SU-DHL-6 (cell line): ENCODE data around the gene DNAJC11.

ENCODE experiments used
- H2AFZ ChIP-seq: fragments of 200-600 bp; sonication (generic); 2 replicates; pipeline ENCODE4 v1.6.1; 2014; ENCODE audit warnings: low read depth, mild to moderate bottlenecking, moderate library complexity, mixed read lengths, antibody characterized with exemption, low read length; ENCODE audit not compliant: severe bottlenecking
- H3F3A ChIP-seq: fragments of 200-600 bp; shearing (Covaris generic); 2 replicates; pipeline ENCODE4 v1.6.0; 2016; ENCODE audit warnings: antibody characterized with exemption, mild to moderate bottlenecking; ENCODE audit not compliant: insufficient read depth
- H3K27ac ChIP-seq: fragments of 200-600 bp; sonication (generic); 2 replicates; pipeline ENCODE4 v1.5.1; 2016; ENCODE audit warnings: low read depth, mild to moderate bottlenecking, low read length, moderate library complexity, mixed read lengths
- H3K27me3 ChIP-seq: fragments of 200-600 bp; sonication (generic), shearing (Covaris generic); 2 replicates; pipeline ENCODE4 v1.6.0; 2014; ENCODE audit warnings: mild to moderate bottlenecking, low read length
- H3K36me3 ChIP-seq: fragments of 200-600 bp; sonication (generic); 2 replicates; pipeline ENCODE4 v1.6.1; 2014; ENCODE audit warnings: mild to moderate bottlenecking, low read length, mixed read lengths
- H3K4me2 ChIP-seq: fragments of 300-600, 200-600 bp; shearing (Covaris generic), sonication (generic); 2 replicates; pipeline ENCODE4 v1.6.0; 2014; ENCODE audit warnings: low read length, low read depth, mild to moderate bottlenecking; ENCODE audit not compliant: poor library complexity, severe bottlenecking
- H3K4me3 ChIP-seq: fragments of 200-600 bp; sonication (generic); 2 replicates; pipeline ENCODE4 v1.5.1; 2014; ENCODE audit warnings: antibody characterized with exemption, low read length, mild to moderate bottlenecking, mixed read lengths; ENCODE audit not compliant: insufficient read depth, poor library complexity, severe bottlenecking
- H3K79me2 ChIP-seq: fragments of 200-600 bp; sonication (generic); 2 replicates; pipeline ENCODE4 v1.6.1; 2014; ENCODE audit warnings: mild to moderate bottlenecking, low read length, moderate library complexity; ENCODE audit not compliant: insufficient read depth
- H3K9ac ChIP-seq: fragments of 200-600 bp; sonication (generic); 2 replicates; pipeline ENCODE4 v1.7.0; 2014; ENCODE audit warnings: mild to moderate bottlenecking, low read length
- H3K9me2 ChIP-seq: fragments of 200-600 bp; sonication (generic); replicated peaks from 2 replicates; pipeline ENCODE4 v1.6.1; 2014; ENCODE audit warnings: low read length; ENCODE audit not compliant: insufficient read depth
- H3K9me3 ChIP-seq: fragments of 200-600 bp; sonication (generic); 2 replicates; pipeline ENCODE4 v1.6.1; 2014; ENCODE audit warnings: low read length, mixed read lengths; ENCODE audit not compliant: insufficient read depth
- H4K20me1 ChIP-seq: fragments of 200-600 bp; sonication (generic); 2 replicates; pipeline ENCODE4 v1.6.1; 2014; ENCODE audit warnings: low read depth, mild to moderate bottlenecking, antibody characterized with exemption, low read length, moderate library complexity, mixed read lengths
- EZH2phosphoT487 ChIP-seq: fragments of 200-600 bp; sonication (generic), shearing (Covaris generic); conservative IDR thresholded peaks from 2 replicates; pipeline ENCODE4 v1.6.1; 2018; ENCODE audit warnings: mild to moderate bottlenecking, antibody characterized with exemption, low read length, moderate library complexity, mixed read lengths
- TF ChIP-seq, protein P1 (sequence below): fragments of 200-600 bp; sonication (generic); IDR thresholded peaks from one replicate; pipeline ENCODE4 v1.5.1; 2017; ENCODE audit warnings: antibody characterized with exemption, mild to moderate bottlenecking, low read length, moderate library complexity; ENCODE audit not compliant: insufficient read depth, poor library complexity, severe bottlenecking

The DNAJC11 gene

DNA sequence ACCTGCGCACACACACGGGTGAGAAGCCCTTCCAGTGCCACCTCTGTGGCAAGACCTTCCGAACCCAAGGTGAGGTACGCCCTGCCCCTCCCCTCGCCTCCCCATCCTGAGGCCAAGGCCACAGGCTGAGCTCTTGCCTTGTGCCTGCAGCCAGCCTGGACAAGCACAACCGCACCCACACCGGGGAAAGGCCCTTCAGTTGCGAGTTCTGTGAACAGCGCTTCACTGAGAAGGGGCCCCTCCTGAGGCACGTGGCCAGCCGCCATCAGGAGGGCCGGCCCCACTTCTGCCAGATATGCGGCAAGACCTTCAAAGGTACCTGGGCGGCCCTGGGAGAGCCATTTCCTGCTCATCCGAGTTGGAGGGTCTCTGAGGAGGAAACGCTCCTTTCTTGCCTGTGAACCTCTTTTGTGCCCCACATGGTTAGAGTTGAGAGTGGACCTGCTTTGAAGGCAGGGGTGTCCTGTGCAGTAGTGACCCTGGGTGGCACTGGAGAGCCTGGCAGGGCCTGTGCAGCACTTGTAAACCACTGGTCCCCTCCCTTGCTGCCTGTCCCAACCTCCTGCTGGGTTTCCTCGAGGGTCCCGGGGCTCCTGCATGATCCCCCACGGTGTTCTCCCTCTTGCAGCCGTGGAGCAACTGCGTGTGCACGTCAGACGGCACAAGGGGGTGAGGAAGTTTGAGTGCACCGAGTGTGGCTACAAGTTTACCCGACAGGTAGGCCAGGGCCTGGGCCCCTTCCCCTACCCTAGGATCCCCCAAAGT lies 113.3 kb downstream of the DNAJC11 start:
- no peaks in the 10 kb centered on the region for H3K36me3 ChIP-seq
- H3K9ac ChIP-seq: no peak overlapping the region
- no peaks in the 10 kb centered on the region for H3K9me2 ChIP-seq
- no peak overlapping the region for H3K27ac ChIP-seq
- H3K4me3 ChIP-seq: no peak overlapping the region
- H3K27me3 ChIP-seq: no peaks in the 10 kb centered on the region
- H3K4me2 ChIP-seq: no peak overlapping the region
- H2AFZ ChIP-seq: no peak overlapping the region
- no peaks in the 10 kb centered on the region for H3F3A ChIP-seq
- no peak for TF ChIP-seq EZH2phosphoT487
- TF ChIP-seq, protein P1, sequence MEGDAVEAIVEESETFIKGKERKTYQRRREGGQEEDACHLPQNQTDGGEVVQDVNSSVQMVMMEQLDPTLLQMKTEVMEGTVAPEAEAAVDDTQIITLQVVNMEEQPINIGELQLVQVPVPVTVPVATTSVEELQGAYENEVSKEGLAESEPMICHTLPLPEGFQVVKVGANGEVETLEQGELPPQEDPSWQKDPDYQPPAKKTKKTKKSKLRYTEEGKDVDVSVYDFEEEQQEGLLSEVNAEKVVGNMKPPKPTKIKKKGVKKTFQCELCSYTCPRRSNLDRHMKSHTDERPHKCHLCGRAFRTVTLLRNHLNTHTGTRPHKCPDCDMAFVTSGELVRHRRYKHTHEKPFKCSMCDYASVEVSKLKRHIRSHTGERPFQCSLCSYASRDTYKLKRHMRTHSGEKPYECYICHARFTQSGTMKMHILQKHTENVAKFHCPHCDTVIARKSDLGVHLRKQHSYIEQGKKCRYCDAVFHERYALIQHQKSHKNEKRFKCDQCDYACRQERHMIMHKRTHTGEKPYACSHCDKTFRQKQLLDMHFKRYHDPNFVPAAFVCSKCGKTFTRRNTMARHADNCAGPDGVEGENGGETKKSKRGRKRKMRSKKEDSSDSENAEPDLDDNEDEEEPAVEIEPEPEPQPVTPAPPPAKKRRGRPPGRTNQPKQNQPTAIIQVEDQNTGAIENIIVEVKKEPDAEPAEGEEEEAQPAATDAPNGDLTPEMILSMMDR: no peak
- no peaks in the 10 kb centered on the region for H3K79me2 ChIP-seq
- no peaks in the 10 kb centered on the region for H4K20me1 ChIP-seq
- H3K9me3 ChIP-seq: no peaks in the 10 kb centered on the region

DNA sequence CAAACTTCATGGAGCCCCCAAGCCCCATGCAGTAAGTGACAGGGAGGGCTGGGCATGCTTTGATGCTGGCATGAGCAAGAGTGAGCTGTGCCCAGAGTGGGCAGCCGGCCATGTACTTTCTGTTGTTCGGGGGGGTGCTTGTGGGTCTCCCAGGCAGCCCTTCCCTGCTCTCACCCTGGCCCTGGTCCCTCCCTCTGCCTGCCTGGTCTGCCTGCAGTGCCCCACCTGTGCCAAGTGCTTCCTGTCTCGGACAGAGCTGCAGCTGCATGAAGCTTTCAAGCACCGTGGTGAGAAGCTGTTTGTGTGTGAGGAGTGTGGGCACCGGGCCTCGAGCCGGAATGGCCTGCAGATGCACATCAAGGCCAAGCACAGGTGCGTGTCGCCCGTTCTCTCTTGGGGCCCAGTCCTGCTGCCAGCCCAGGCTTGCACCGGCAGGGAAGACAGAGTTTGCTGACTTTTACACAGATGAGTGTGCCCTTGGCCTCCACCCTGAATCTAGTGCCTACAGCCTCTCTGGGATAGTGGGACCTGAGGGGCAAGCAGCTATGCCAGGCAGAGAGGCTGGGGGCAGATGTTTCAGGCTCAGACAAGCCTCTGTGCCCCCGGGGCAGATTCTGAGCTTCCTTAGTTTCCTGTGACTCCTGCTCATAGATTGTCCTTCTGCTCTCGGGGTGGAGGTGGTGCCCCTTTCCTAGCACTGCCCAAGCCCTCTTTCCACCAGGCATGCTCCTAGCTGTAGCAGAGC lies 114.2 kb downstream of the DNAJC11 start:
- no peak overlapping the region for H3K4me3 ChIP-seq
- no peaks in the 10 kb centered on the region for H3K27me3 ChIP-seq
- no peaks in the 10 kb centered on the region for H3F3A ChIP-seq
- TF ChIP-seq EZH2phosphoT487: no peak
- TF ChIP-seq, protein P1: no peak
- no peaks in the 10 kb centered on the region for H4K20me1 ChIP-seq
- H3K9ac ChIP-seq: no peak overlapping the region
- no peak overlapping the region for H2AFZ ChIP-seq
- H3K9me2 ChIP-seq: no peaks in the 10 kb centered on the region
- no peaks in the 10 kb centered on the region for H3K9me3 ChIP-seq
- H3K79me2 ChIP-seq: no peaks in the 10 kb centered on the region
- H3K36me3 ChIP-seq: no peaks in the 10 kb centered on the region
- H3K27ac ChIP-seq: peak overlapping the region; percentile 22; the same call in 1 of the 2 replicates
- no peak overlapping the region for H3K4me2 ChIP-seq

DNA sequence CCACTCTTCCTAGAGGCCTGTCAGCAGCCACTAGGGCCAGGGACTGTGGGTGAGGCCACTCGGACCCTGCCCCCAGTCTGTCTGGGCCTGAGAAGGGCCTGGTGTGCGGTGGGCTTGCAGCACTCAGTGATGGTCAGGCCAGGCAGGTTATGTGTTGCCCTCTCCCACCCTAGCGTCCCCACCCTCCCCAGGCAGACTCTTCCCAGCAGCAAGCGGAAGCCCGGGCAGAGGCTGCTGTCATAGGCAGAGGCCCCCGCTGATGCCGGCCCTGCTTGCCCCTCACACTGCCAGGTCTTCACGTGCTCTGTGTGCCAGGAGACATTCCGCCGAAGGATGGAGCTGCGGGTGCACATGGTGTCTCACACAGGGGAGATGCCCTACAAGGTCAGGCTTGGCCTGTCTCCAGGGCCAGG lies 115.2 kb downstream of the DNAJC11 start:
- no peak overlapping the region for H3K4me2 ChIP-seq

More for the DNA sequence above, 115.2 kb downstream of the DNAJC11 start:
- Histone ChIP-seq H3K9ac (no peak overlapping the region), H3K9me3 (no peaks in the 10 kb centered on the region), H3K4me3 (no peak overlapping the region), H4K20me1 (no peaks in the 10 kb centered on the region), H2AFZ (no peak overlapping the region), H3K27ac (no peak overlapping the region), H3F3A (no peaks in the 10 kb centered on the region), H3K36me3 (no peaks in the 10 kb centered on the region), H3K79me2 (no peaks in the 10 kb centered on the region), H3K27me3 (no peaks in the 10 kb centered on the region), H3K9me2 (no peaks in the 10 kb centered on the region)
- TF ChIP-seq, protein P1: no peak
- TF ChIP-seq EZH2phosphoT487: no peak
